ENCODE results near the gene UBE2E2. TPM values are rescaled to one million over a fixed set of nuclear protein-coding genes. Genes with fewer than 3 reads are reported as not detected.

The UBE2E2 gene
- polyA plus RNA-seq, 1 donor from 2014 or later, result 19.8 TPM

DNA sequence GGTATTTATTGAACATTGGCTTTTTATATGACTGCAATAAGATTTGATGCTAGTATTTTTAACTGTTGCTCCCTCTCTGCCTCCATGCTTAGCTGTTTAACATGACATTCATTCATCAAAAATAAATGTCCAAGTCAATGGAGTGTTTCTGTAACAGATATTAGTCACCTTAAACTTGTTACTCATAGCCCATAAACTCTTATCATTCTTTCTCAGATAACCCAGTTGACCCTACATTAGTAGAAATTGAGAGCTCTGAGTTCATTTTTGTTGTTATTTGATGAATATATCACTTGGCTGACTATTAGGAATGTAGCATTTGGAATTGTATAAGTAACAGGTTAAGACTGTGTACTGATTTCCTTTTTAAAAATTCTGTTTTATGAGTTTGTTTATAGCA, 201.1 kb downstream of the UBE2E2 start:
- TF ChIP-seq MXI1 (conservative IDR thresholded peaks at IDR 0.05; ENCODE audit: poor library complexity, severe bottlenecking), result no peak
- TF ChIP-seq, protein P1, sequence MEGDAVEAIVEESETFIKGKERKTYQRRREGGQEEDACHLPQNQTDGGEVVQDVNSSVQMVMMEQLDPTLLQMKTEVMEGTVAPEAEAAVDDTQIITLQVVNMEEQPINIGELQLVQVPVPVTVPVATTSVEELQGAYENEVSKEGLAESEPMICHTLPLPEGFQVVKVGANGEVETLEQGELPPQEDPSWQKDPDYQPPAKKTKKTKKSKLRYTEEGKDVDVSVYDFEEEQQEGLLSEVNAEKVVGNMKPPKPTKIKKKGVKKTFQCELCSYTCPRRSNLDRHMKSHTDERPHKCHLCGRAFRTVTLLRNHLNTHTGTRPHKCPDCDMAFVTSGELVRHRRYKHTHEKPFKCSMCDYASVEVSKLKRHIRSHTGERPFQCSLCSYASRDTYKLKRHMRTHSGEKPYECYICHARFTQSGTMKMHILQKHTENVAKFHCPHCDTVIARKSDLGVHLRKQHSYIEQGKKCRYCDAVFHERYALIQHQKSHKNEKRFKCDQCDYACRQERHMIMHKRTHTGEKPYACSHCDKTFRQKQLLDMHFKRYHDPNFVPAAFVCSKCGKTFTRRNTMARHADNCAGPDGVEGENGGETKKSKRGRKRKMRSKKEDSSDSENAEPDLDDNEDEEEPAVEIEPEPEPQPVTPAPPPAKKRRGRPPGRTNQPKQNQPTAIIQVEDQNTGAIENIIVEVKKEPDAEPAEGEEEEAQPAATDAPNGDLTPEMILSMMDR (IDR thresholded peaks at IDR 0.05; ENCODE audit: poor library complexity, severe bottlenecking), result no peak
- TF ChIP-seq RAD21 (conservative IDR thresholded peaks at IDR 0.05), result no peak
- no peak overlapping the region for H2AFZ ChIP-seq (ENCODE audit: low read depth, low read length)

DNA sequence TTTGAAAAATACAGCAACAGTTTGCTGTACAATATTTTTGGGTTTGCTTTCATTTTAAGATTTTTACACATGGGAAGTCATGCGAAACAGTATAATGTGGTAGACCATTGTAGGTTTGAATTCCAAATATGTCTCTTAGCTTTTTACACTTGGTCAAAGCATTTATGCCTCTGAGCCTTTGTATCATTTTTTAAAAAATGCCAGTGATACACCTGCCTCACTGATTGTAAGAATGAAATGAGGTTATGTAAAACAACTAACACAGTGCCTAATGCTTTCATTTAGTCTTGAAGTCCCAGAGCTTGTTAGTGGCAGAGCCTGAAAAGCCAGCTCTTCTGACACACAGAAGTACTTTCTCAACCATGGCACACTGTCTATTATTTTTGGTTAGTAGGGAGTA, 202.0 kb downstream of the UBE2E2 start:
- no peak overlapping the region for H3K4me3 ChIP-seq (ENCODE audit: low read length)
- no peaks in the 10 kb centered on the region for H3K79me2 ChIP-seq (replicated peaks; ENCODE audit: insufficient read depth, low read length)
- no peaks in the 10 kb centered on the region for H3K9me3 ChIP-seq (ENCODE audit: low read length)
- H3K27me3 ChIP-seq (ENCODE audit: insufficient read depth, low read depth, low read length), result no peaks in the 10 kb centered on the region
- no peak for TF ChIP-seq EP300 (conservative IDR thresholded peaks at IDR 0.05; ENCODE audit: poor library complexity, severe bottlenecking)
- no peak for TF ChIP-seq SMC3 (conservative IDR thresholded peaks at IDR 0.05; ENCODE audit: poor library complexity)
- TF ChIP-seq EZH2 (IDR thresholded peaks at IDR 0.05; ENCODE audit: borderline replicate concordance, insufficient read depth, low read length, poor library complexity, severe bottlenecking), result no peak
- TF ChIP-seq, protein P2, sequence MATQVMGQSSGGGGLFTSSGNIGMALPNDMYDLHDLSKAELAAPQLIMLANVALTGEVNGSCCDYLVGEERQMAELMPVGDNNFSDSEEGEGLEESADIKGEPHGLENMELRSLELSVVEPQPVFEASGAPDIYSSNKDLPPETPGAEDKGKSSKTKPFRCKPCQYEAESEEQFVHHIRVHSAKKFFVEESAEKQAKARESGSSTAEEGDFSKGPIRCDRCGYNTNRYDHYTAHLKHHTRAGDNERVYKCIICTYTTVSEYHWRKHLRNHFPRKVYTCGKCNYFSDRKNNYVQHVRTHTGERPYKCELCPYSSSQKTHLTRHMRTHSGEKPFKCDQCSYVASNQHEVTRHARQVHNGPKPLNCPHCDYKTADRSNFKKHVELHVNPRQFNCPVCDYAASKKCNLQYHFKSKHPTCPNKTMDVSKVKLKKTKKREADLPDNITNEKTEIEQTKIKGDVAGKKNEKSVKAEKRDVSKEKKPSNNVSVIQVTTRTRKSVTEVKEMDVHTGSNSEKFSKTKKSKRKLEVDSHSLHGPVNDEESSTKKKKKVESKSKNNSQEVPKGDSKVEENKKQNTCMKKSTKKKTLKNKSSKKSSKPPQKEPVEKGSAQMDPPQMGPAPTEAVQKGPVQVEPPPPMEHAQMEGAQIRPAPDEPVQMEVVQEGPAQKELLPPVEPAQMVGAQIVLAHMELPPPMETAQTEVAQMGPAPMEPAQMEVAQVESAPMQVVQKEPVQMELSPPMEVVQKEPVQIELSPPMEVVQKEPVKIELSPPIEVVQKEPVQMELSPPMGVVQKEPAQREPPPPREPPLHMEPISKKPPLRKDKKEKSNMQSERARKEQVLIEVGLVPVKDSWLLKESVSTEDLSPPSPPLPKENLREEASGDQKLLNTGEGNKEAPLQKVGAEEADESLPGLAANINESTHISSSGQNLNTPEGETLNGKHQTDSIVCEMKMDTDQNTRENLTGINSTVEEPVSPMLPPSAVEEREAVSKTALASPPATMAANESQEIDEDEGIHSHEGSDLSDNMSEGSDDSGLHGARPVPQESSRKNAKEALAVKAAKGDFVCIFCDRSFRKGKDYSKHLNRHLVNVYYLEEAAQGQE (IDR thresholded peaks at IDR 0.05; ENCODE audit: borderline replicate concordance), result no peak
- no peak for TF ChIP-seq TAF1 (IDR thresholded peaks at IDR 0.05; ENCODE audit: low read depth)
- TF ChIP-seq RAD21 (conservative IDR thresholded peaks at IDR 0.05), result no peak
- TF ChIP-seq MXI1 (conservative IDR thresholded peaks at IDR 0.05; ENCODE audit: poor library complexity, severe bottlenecking), result no peak
- TF ChIP-seq, protein P1 (IDR thresholded peaks at IDR 0.05; ENCODE audit: poor library complexity, severe bottlenecking), result no peak
- TF ChIP-seq POLR2AphosphoS5 (IDR thresholded peaks at IDR 0.05), result no peak
- H3K9ac ChIP-seq (ENCODE audit: low read length), result no peak overlapping the region
- no peaks in the 10 kb centered on the region for H3K9me2 ChIP-seq (ENCODE audit: insufficient read depth, low read length)
- no peaks in the 10 kb centered on the region for H4K20me1 ChIP-seq (ENCODE audit: insufficient read depth)
- H2AFZ ChIP-seq (ENCODE audit: low read depth, low read length), result no peak overlapping the region
- H3K4me2 ChIP-seq (ENCODE audit: low read length), result no peak overlapping the region
- no peak overlapping the region for H3K27ac ChIP-seq (ENCODE audit: low read length)
- no peaks in the 10 kb centered on the region for H3F3A ChIP-seq (ENCODE audit: insufficient read depth, low read length, poor library complexity, severe bottlenecking)
- H3K36me3 ChIP-seq (ENCODE audit: insufficient read depth, low read length), result no peaks in the 10 kb centered on the region

More for the DNA sequence above, 201.1 kb downstream of the UBE2E2 start:
- Histone ChIP-seq H3F3A (ENCODE audit: insufficient read depth, low read length, poor library complexity, severe bottlenecking) (no peaks in the 10 kb centered on the region), H3K9me3 (ENCODE audit: low read length) (no peaks in the 10 kb centered on the region), H3K27ac (ENCODE audit: low read length) (no peak overlapping the region), H3K27me3 (ENCODE audit: insufficient read depth, low read depth, low read length) (no peaks in the 10 kb centered on the region), H3K9me2 (ENCODE audit: insufficient read depth, low read length) (no peaks in the 10 kb centered on the region), H3K4me3 (ENCODE audit: low read length) (no peak overlapping the region), H3K36me3 (ENCODE audit: insufficient read depth, low read length) (no peaks in the 10 kb centered on the region), H3K9ac (ENCODE audit: low read length) (no peak overlapping the region), H3K79me2 (replicated peaks; ENCODE audit: insufficient read depth, low read length) (no peaks in the 10 kb centered on the region), H4K20me1 (ENCODE audit: insufficient read depth) (no peaks in the 10 kb centered on the region), H3K4me2 (ENCODE audit: low read length) (no peak overlapping the region)
